Measurements from ENCODE around the gene AEBP1.
"Not testable (repeated sequence)": the region's sequence is repeated elsewhere in the genome, so short reads cannot be mapped to it uniquely, and the experiment has no call there.

Gene AEBP1

DNA sequence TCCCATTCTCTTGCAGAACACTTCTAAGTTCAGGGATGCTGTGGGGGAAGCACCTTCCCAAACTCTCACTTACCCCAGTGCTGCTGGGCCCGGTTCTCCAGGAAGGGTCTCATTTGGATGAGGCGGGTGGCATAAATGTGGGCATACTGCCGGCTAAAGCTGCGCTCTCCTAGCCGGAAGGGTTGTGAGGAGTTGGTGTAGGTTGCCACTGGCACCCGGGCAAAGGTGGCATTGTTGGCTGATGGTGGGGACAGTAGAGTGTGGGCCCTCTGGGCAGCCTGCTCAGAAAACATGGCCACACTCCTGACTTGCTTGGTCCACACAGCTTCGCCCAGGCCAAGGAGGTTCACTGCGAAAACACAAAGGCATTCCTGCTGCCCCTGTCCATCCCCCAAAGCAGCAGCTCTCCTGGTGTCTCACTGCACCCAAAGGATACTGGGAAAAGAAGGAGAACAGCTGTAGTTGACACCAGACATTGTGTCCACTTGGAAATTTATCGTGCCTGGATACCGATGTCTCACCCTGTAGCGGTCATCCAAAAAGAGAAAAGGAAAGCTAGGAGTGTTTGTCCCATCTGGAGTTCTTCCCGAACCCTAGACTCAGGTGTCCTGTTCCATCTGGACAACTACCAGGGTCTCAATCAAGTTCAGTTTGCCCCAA, 17.7 kb downstream of the AEBP1 start:
- no peak for DNase-seq

GRCh38 chr7:44122529-44122928, 18.4 kb downstream of the AEBP1 start:
- DNase-seq, result no peak

- DNase-seq, result peak; percentile 97
Observed at GRCh38 chr7:44123190-44124003, 19.3 kb downstream of the AEBP1 start, which contains the start of gene POLD2. Gene POLD2 (minus strand): TSS chr7:44123548. CDS start chr7:44122053, 1,495 bp downstream.

DNA sequence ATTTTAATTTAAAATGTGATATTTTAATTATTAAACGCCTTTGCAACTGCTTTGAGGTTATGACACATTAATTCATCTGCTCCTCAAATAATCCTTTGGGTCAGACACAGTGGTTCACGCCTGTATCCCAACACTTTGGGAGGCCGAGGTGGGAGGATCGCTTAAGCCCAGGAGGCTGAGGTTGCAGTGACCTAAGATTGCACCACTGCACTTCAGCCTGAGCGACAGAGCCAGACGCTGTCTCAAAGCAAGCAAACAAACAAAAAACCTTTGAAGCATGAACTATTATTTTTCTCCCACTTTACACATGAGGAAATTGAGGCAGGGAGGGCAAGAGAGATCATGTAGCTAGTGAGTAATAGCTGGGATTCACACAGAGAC, 20.7 kb downstream of the AEBP1 start:
- no peak for DNase-seq

GRCh38 chr7:44126574-44126973, 22.4 kb downstream of the AEBP1 start:
- DNase-seq, result not testable (repeated sequence)

GRCh38 chr7:44127161-44127560, 23.0 kb downstream of the AEBP1 start:
- no peak for DNase-seq

- no peak for DNase-seq
Observed at GRCh38 chr7:44128721-44129582, 24.8 kb downstream of the AEBP1 start.

DNA sequence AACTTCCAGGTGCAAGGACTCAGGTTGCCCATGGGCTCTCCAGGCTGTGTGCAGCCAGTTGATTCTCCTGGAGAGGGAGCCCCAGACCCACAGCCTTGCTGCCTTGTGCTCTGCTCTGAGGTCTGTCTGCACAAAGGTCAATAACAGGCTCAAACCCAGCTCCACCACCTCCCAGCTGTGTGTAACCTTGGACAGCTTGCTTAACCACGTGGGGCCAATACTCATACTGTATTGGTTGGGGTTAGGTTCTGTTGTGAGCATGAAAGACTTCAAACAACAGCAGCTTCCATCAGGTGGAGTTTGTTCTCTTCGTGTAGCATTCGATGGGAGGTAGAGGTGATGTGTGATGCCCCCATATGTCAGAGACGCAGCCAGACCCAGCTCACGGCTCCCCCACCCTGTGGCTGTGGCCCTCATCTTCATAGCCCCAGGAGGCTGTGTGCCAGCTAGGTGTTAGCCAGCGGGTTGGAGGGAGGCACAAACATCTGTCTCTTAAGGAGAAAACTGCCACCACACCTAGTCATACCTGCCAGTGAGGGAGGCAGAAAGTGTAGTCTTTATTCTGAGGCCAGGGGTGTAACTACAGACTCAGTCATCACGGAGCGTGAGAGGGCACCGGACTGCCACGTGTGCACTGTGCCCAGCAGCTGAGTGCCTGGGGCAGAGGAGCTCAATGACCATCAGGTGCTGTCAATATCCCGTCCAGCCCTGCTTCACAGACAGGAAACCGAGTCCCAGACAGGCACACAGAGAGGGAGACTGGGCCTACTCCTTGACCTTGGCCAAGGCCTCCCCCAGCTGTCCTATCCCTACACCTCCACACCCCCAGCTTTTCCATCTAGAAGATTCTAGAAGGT, 27.3 kb downstream of the AEBP1 start:
- DNase-seq, result no peak

DNA sequence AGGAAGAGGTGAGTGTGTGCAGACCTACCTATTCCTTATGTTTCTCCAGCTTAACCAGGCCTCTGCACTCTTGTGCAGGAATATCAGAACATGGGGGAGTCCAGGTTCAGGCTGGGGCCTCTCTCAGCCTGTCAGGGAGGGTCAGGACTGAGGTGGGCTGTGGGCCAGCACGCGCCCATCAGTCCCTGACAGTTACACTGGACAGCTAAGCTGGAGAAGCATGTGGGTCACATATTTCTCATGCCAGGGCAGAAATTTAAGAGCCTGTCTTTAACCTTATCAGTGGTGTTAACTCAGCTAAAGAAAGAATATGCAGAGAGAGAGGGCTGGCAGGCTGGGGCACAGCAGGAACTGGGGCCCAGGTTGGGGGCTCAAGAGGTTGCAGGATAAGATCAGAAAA, 27.9 kb downstream of the AEBP1 start:
- no peak for DNase-seq

GRCh38 chr7:44133295-44133694, 29.1 kb downstream of the AEBP1 start:
- DNase-seq, result no peak

GRCh38 chr7:44134943-44135628, 30.9 kb downstream of the AEBP1 start:
- no peak for DNase-seq

GRCh38 chr7:44136731-44137130, 32.6 kb downstream of the AEBP1 start:
- DNase-seq, result no peak

DNA sequence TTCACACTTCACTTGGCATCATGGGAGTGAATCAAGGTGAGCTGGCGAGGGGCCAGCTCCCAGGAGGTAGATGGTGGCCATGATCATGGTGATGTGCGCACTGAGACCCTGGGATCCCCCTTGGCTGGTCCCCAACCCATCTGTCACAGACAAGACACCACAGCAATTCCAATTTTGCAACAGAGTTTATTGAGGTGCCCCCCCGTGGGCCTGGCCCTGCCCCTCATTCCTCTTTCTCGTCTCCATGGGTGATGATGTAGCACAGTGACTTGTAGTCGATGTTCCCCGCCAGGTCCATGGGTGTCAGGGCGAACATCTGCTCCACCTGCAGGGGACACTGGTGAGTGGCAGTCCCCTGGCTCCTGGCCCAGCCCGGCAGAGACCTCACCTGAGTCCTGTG, 34.6 kb downstream of the AEBP1 start:
- no peak for DNase-seq

GRCh38 chr7:44139311-44140010, 35.3 kb downstream of the AEBP1 start:
- no peak for DNase-seq

- DNase-seq, result no peak
Observed at GRCh38 chr7:44140341-44140740, 36.2 kb downstream of the AEBP1 start.

- DNase-seq, result no peak
Observed at GRCh38 chr7:44141221-44141850, 37.2 kb downstream of the AEBP1 start, which contains the start of gene MYL7. Gene MYL7 (minus strand): TSS chr7:44141332. CDS start chr7:44141305, 27 bp downstream.

DNA sequence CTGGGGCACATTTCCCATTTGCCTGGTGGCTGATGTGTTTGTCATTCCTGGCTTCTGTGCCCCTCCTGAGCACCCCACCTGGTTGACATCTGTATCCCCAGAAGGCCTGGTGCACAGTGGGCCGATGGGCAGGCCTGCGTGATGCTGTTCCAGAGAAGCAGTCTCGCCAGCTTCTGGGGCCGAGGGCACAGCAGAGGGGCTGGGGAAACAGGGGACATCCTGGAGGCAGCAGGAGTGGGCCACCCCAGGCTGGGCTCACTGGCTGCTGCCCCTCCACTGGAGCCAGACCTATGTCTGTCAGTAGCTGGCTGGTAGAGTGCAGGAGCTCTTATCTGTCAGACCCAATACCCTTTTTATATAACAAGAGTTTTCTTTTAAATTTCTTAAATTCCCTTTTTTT, 37.9 kb downstream of the AEBP1 start:
- DNase-seq, result no peak

GRCh38 chr7:44143646-44144250, 39.6 kb downstream of the AEBP1 start:
- DNase-seq, result no peak

- DNase-seq, result no peak
Observed at GRCh38 chr7:44144426-44144967, 40.4 kb downstream of the AEBP1 start.

- DNase-seq, result no peak
Observed at GRCh38 chr7:44144968-44145478, 40.9 kb downstream of the AEBP1 start.
